Fibroblast of upper back skin (primary cell): Measurements from ENCODE around the gene PCDHB9.
"Not testable (repeated sequence)": the region's sequence is repeated elsewhere in the genome, so short reads cannot be mapped to it uniquely, and the experiment has no call there.

Experiments
- DNase-seq: peaks from one replicate; pipeline ENCODE4 v3.0.0-alpha.2; 2013

PCDHB9 gene

DNA sequence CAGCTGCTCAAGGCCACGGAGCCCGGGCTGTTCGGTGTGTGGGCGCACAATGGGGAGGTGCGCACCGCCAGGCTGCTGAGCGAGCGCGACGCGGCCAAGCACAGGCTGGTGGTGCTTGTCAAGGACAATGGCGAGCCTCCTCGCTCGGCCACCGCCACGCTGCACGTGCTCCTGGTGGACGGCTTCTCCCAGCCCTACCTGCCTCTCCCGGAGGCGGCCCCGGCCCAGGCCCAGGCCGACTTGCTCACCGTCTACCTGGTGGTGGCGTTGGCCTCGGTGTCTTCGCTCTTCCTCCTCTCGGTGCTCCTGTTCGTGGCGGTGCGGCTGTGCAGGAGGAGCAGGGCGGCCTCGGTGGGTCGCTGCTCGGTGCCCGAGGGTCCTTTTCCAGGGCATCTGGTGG lies 2.2 kb downstream of the PCDHB9 start:
- DNase-seq, result not testable (repeated sequence)

GRCh38 chr5:141192110-141192725 lies 5.3 kb downstream of the PCDHB9 start, which contains the start of gene PCDHB10:
Gene PCDHB10 (plus strand): TSS chr5:141192353. CDS start chr5:141192553, 200 bp downstream.
- DNase-seq, result no peak

- DNase-seq, result not testable (repeated sequence)
Observed at GRCh38 chr5:141194332-141194731, 7.4 kb downstream of the PCDHB9 start.

DNA sequence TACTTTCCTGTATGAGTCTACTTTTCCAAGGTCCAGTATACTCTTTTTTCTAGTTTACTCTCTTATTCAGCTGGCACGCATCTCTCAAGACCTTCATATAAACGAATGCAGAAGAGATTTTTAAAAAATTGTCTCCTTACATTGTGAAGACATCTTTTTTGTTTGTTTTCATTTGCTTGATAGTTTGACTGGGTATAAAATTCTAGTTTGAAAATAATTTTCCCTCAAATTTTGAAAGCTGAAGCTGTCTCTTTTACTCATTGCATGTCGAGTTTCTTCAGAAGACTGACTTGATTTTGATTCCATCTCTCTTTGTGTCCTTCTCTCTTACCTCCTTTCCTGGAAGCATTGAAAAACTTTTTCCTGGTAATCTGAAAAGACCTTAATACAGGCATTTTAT lies 9.4 kb downstream of the PCDHB9 start:
- no peak for DNase-seq

GRCh38 chr5:141199359-141200235 lies 12.6 kb downstream of the PCDHB9 start, which contains the start of gene PCDHB11:
Gene PCDHB11 (plus strand): TSS chr5:141199627. CDS start chr5:141199775, 148 bp downstream.
- DNase-seq, result no peak

DNA sequence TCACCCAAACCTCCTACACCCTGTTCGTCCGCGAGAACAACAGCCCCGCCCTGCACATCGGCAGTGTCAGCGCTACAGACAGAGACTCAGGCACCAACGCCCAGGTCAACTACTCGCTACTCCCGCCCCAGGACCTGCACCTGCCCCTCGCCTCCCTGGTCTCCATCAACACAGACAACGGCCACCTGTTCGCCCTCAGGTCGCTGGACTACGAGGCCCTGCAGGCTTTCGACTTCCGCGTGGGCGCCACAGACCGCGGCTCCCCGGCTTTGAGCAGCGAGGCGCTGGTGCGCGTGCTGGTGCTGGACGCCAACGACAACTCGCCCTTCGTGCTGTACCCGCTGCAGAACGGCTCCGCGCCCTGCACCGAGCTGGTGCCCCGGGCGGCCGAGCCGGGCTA lies 14.2 kb downstream of the PCDHB9 start:
- DNase-seq, result not testable (repeated sequence)

GRCh38 chr5:141201646-141202045 lies 14.7 kb downstream of the PCDHB9 start:
- not testable (repeated sequence) for DNase-seq

DNA sequence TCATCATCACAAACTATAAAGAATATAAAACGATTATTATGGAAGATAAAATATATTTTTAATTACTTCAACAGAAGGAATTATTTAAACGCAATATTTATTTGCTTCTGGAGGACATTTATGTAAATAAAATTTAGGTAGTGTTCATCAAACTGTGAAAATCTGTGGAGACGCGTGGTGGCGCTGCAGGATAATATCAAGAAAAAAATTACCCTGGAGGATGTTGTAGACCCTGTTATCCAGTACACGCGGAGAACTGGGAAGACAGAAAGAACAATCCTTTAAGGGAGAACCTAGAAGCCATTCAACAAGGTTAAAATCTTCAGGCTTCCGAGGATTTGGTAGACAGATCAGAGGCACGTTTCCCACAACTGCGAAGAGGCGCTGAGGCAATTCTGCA lies 21.5 kb downstream of the PCDHB9 start, which contains the start of gene PCDHB12:
Gene PCDHB12, plus strand, starts transcription at position 242 of the 400 bp plus-strand sequence. CDS start 189 bp downstream, outside the sequence.
- DNase-seq, result no peak

DNA sequence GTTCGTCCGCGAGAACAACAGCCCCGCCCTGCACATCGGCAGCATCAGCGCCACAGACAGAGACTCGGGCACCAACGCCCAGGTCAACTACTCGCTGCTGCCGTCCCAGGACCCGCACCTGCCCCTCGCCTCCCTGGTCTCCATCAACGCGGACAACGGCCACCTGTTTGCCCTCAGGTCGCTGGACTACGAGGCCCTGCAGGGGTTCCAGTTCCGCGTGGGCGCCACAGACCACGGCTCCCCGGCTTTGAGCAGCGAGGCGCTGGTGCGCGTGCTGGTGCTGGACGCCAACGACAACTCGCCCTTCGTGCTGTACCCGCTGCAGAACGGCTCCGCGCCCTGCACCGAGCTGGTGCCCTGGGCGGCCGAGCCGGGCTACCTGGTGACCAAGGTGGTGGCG lies 23.3 kb downstream of the PCDHB9 start:
- not testable (repeated sequence) for DNase-seq

DNA sequence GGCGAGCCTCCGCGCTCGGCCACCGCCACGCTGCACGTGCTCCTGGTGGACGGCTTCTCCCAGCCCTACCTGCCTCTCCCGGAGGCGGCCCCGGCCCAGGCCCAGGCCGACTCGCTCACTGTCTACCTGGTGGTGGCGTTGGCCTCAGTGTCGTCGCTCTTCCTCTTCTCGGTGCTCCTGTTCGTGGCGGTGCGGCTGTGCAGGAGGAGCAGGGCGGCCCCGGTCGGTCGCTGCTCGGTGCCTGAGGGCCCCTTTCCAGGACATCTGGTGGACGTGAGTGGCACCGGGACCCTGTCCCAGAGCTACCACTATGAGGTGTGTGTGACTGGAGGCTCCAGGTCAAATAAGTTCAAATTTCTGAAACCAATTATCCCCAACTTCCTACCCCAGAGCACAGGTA lies 23.9 kb downstream of the PCDHB9 start:
- not testable (repeated sequence) for DNase-seq

DNA sequence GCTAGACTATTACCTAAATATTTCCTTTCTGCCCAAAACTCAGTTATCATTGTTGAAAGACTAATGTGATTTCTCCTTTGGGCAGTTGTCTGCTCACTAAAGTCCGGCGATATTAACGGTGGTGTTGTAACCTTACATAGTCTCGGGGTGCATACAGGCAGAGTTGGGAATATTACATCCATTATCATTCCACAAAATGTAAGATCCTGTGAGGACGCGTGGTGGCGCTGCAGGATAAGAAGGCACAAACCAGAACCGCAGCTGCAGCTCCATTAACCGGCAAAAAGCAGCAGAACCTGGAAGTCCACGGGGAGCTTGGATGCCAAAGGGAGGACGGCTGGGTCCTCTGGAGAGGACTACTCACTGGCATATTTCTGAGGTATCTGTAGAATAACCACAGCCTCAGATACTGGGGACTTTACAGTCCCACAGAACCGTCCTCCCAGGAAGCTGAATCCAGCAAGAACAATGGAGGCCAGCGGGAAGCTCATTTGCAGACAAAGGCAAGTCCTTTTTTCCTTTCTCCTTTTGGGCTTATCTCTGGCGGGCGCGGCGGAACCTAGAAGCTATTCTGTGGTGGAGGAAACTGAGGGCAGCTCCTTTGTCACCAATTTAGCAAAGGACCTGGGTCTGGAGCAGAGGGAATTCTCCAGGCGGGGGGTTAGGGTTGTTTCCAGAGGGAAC lies 26.8 kb downstream of the PCDHB9 start, which contains the start of gene PCDHB13:
Gene PCDHB13, plus strand, starts transcription at position 264 of the 684 bp plus-strand sequence. Its CDS starts 205 bp downstream, at position 469.
- not testable (repeated sequence) for DNase-seq

GRCh38 chr5:141214583-141214982 lies 27.6 kb downstream of the PCDHB9 start:
- DNase-seq, result not testable (repeated sequence)

DNA sequence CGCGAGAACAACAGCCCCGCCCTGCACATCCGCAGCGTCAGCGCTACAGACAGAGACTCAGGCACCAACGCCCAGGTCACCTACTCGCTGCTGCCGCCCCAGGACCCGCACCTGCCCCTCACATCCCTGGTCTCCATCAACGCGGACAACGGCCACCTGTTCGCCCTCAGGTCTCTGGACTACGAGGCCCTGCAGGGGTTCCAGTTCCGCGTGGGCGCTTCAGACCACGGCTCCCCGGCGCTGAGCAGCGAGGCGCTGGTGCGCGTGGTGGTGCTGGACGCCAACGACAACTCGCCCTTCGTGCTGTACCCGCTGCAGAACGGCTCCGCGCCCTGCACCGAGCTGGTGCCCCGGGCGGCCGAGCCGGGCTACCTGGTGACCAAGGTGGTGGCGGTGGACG lies 28.5 kb downstream of the PCDHB9 start:
- not testable (repeated sequence) for DNase-seq

DNA sequence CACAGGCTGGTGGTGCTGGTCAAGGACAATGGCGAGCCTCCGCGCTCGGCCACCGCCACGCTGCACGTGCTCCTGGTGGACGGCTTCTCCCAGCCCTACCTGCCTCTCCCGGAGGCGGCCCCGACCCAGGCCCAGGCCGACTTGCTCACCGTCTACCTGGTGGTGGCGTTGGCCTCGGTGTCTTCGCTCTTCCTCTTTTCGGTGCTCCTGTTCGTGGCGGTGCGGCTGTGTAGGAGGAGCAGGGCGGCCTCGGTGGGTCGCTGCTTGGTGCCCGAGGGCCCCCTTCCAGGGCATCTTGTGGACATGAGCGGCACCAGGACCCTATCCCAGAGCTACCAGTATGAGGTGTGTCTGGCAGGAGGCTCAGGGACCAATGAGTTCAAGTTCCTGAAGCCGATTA lies 29.1 kb downstream of the PCDHB9 start:
- DNase-seq, result not testable (repeated sequence)

- DNase-seq, result peak; percentile 8
Observed at GRCh38 chr5:141223112-141223783, 36.3 kb downstream of the PCDHB9 start, which contains the start of gene PCDHB14. Gene PCDHB14 (plus strand): TSS chr5:141223343. CDS start chr5:141223506, 163 bp downstream.

DNA sequence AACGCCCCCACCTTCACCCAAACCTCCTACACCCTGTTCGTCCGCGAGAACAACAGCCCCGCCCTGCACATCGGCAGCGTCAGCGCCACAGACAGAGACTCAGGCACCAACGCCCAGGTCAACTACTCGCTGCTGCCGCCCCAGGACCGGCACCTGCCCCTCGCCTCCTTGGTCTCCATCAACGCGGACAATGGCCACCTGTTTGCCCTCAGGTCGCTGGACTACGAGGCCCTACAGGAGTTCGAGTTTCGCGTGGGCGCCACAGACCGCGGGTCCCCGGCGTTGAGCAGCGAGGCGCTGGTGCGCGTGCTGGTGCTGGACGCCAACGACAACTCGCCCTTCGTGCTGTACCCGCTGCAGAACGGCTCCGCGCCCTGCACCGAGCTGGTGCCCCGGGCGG lies 37.9 kb downstream of the PCDHB9 start:
- not testable (repeated sequence) for DNase-seq

DNA sequence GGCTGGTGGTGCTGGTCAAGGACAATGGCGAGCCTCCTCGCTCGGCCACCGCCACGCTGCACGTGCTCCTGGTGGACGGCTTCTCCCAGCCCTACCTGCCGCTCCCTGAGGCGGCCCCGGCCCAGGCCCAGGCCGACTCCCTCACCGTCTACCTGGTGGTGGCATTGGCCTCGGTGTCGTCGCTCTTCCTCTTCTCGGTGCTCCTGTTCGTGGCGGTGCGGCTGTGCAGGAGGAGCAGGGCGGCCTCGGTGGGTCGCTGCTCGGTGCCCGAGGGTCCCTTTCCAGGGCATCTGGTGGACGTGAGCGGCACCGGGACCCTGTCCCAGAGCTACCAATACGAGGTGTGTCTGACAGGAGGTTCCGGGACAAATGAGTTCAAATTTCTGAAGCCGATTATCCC lies 38.5 kb downstream of the PCDHB9 start:
- DNase-seq, result not testable (repeated sequence)

DNA sequence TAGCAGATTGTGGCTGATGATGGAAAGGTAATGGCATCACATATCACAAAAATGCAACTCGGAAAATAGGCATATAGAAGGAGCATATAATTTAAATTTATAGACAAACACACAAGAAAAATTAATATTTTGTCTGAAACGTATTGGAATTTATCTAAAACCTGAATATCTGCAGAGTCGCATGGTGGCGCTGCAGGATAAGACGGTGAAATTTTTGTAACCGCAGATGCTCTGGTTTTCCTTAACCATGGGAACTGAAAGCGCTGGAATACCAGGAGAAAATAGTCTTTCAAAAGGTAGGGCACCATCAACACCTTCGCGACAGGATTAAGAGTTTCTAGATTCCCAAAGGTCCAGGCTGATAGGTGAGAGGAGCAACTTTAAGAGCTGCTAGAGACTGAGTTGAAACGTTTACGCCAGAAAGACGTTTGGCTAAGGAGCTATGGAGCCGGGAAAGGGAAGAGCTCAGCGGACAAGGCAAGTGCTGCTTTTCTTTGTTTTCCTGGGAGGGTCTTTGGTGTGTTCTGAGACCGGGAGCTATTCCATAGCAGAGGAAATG lies 47.2 kb downstream of the PCDHB9 start:
- DNase-seq, result no peak

DNA sequence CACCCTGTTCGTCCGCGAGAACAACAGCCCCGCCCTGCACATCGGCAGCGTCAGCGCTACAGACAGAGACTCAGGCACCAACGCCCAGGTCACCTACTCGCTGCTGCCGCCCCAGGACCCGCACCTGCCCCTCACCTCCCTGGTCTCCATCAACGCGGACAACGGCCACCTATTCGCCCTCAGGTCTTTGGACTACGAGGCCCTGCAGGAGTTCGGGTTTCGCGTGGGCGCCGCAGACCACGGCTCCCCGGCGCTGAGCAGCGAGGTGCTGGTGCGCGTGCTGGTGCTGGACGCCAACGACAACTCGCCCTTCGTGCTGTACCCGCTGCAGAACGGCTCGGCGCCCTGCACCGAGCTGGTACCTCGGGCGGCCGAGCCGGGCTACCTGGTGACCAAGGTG lies 49.0 kb downstream of the PCDHB9 start:
- not testable (repeated sequence) for DNase-seq

- no peak for DNase-seq
Observed at GRCh38 chr5:141236516-141237313, 49.8 kb downstream of the PCDHB9 start.
